GM12891 (cell line): ENCODE measurements around the gene SETD5.

ENCODE experiments used
- DNase-seq: peaks from one replicate; pipeline ENCODE4 v3.0.0; 2011; ENCODE audit warnings: low spot score; ENCODE audit not compliant: insufficient read length
- FAIRE-seq: peaks from 2 replicates; lab custom pipeline; 2011; peaks lifted over from hg19 to GRCh38; lab: Jason Lieb, UNC
- PAX5 ChIP-seq: IDR thresholded peaks from 2 replicates; pipeline ENCODE4 v1.6.1; 2011; ENCODE audit warnings: low read length, moderate library complexity, mild to moderate bottlenecking; ENCODE audit not compliant: insufficient read depth, severe bottlenecking
- POLR2A ChIP-seq: IDR thresholded peaks from 2 replicates; pipeline ENCODE4 v1.6.1; 2011; ENCODE audit warnings: low read depth, low read length, control low read depth
- POLR2AphosphoS5 ChIP-seq: IDR thresholded peaks from 2 replicates; pipeline ENCODE4 v1.6.1; 2011; ENCODE audit warnings: low read depth, low read length, control low read depth
- POU2F2 ChIP-seq: IDR thresholded peaks from 2 replicates; pipeline ENCODE4 v1.6.1; 2011; ENCODE audit warnings: low read depth, mild to moderate bottlenecking, control low read depth, low read length, moderate library complexity
- SPI1 ChIP-seq: IDR thresholded peaks from 2 replicates; pipeline ENCODE4 v1.6.1; 2011; ENCODE audit warnings: low read depth, low read length, control low read depth
- TAF1 ChIP-seq: IDR thresholded peaks from 2 replicates; pipeline ENCODE4 v1.6.1; 2011; ENCODE audit warnings: low read depth, low read length, control low read depth

The SETD5 gene

DNA sequence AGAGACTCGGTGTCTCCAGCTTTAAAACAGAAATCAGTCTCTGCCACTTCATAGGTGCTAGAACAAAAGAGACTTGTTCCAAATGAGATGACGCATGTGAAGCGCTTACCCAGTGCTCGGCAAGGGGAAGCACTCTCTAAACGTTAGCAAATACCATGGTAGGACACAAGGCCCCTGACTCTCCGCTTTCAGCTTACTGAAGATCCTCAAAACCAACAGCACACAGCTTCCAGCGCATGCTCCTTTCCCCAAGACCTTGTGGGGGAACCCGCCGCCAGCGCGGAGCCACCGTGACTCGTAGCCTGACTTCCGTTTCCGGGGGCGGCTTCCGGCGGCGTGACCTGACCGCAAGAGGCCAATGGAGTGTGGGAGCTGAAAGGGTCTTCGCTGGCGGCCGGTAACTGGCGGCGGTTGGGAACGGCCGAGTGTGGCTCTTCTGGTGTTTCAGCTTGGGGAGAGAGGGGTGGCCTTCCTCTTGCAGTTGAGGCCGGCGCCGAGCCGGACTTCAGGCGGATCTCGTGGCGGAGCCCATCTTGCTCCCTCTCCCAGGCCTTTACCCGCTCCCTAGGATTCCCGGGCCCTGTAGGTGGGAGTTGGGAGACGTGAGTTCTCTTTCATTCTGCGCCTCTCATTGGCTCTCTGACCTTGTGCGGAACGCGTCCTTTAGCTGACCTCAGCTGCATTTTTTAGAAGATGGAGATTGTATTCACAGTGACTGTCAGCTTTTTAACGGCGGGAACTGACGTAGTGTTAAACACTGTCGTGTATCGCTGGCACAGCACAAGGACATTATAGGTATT is 34.5 kb upstream of the SETD5 start, which contains the start of gene THUMPD3:
Gene THUMPD3 (plus strand): TSS at position 324 of the 800 bp plus-strand sequence. CDS start 2,015 bp downstream, outside the sequence.
- peak; percentile 72 for DNase-seq
- FAIRE-seq = peak; percentile 98
- peak; percentile 93 for TF ChIP-seq TAF1
- peak; percentile 41; the same call in 1 of the 2 replicates for TF ChIP-seq SPI1
- peak; percentile 38 for TF ChIP-seq PAX5
- TF ChIP-seq POLR2A = peak; percentile 94
- TF ChIP-seq POLR2AphosphoS5 = peak; percentile 95
- peak; percentile 77 for TF ChIP-seq POU2F2

DNA sequence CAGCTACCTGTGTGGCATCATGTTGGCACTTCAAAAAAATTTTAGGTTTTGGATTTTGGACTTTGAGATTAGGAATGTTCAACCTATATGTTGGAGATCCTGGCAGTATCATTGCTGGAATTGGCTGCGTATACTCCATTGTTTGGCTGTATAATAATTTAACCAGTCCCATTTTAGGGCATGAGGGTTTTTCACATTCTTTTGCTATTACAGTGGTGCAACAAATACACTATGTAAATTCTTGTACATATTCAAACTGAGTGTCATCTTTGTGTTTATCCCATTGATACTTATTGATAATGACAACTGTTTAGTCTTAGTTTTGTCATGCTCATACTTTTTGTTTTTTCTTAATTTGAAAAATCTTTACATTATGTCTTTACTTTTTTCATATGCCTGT is 27.9 kb upstream of the SETD5 start:
- TF ChIP-seq POLR2A (no peak), PAX5 (no peak), SPI1 (no peak), POU2F2 (no peak), TAF1 (no peak), POLR2AphosphoS5 (no peak)

DNA sequence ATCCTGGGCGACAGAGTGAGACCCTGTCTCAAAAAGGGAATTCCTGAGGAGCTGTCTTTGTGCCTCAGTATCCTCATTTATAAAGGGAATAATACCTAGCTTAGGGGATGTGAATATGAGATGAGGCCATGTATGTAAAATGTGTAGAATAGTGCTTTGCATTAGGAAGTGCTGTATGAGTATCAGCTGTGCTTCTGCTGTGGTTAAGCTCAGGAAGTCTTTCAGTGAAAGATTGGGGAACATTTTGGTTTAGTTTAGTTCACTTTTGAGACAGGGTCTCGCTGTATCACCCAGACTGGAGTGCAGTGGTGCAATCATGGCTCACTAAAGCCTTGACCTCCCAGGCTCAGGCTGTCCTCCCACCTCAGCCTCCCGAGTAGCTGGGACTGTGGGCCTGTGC is 23.9 kb upstream of the SETD5 start:
- no peak for FAIRE-seq
- no peak for DNase-seq
- TF ChIP-seq POLR2A = no peak
- no peak for TF ChIP-seq PAX5
- TF ChIP-seq TAF1 = no peak
- TF ChIP-seq POU2F2 = no peak

More for the DNA sequence above, 27.9 kb upstream of the SETD5 start:
- DNase-seq (no peak), FAIRE-seq (no peak)

DNA sequence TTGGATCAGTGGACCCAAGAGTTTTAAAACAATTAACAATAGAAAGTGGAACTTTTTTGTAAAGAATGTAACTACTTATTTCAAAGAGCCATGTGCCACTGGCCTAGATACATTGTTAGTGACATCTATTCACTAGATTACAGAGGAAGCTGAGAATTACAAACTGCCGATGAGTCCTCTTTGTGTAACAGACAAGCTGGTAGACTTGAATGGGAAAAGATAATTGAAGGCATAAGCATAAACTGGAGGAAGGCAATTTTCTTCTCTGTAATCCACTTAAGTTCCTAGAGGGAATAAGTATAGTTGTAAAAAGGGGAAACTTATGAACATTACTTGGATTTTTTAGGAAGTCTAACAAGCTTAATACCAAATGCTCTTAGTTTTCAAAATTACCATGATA is 19.4 kb upstream of the SETD5 start:
- DNase-seq = no peak
- no peak for FAIRE-seq
- TF ChIP-seq POLR2AphosphoS5 (no peak), TAF1 (no peak), POU2F2 (no peak), SPI1 (no peak), PAX5 (no peak), POLR2A (no peak)

DNA sequence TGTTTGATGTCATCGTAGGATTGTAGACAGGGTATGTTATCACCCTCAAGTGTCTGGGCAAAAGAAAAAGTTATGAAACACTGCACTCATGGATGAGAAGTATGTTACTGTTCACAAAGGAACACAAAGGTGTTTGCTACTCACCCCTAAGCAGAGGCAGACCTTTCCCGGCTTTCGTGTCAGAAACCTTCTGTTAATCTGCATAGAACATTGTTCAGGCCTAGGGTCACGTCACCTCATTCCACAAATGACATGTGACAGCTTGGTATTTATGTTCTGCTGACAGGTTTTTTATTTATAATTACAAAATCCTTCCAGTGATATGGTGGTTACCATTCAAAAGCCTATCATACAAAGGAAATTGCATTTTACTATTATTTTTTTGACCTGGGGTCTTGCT is 18.1 kb upstream of the SETD5 start:
- no peak for TF ChIP-seq PAX5
- no peak for TF ChIP-seq POLR2AphosphoS5
- no peak for TF ChIP-seq POU2F2
- TF ChIP-seq POLR2A = no peak
- TF ChIP-seq SPI1 = no peak
- no peak for TF ChIP-seq TAF1
- no peak for DNase-seq
- no peak for FAIRE-seq

DNA sequence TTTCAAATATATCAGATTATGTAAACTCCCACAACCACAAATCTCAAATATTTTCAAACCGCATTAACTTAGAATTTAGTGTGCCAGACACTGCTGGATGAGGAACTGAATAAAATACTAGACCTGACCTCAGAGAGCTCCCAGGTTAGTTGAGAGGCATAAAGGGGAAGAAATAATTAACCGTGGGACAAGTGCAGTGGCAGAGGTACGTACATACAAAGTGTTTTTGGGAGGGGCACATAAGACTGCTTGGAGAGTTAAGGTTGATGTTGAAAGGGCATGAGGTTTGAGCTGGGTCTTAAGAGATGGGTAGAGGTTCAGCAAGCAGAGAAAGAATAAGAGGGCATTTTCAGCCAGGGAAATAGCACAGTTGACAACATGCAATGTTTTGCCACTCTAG is 17.4 kb upstream of the SETD5 start:
- FAIRE-seq (no peak), DNase-seq (no peak)
- TF ChIP-seq POU2F2 (no peak), POLR2A (no peak), TAF1 (no peak), PAX5 (no peak), POLR2AphosphoS5 (no peak), SPI1 (no peak)

DNA sequence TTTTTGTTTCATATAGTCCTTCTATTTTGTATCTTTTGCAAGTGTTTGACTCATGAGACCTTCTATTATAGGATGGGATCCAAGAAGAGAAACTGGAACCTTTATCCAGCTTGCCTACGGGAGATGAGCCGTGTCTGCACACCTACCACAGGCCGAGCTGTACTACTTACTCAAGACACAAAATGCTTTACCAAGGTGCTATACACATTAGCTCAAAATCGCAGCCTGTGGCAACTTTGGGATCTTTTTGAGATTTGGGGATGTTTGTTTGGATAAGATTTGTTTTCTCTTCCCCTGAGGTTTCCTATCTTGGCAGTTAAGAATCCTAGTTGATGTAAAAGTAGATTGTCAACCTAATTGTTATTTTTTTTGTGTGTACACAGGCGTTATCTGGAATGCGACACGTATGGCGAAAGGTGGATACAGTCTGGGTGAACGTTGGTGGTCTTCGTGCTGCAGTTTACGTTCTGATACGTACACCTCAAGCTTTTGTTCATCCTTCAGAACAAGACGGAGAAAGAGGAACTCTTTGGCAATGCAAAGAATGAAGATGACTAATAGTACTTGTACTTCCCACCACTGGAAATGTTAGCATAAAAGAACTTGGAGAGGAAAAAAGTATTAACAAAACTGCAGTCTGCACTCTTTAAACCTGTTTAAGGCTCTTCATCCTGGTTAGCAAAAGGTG is 13.1 kb upstream of the SETD5 start:
- TF ChIP-seq TAF1 = no peak
- TF ChIP-seq PAX5 = no peak
- peak; percentile 32; the same call in 1 of the 2 replicates for TF ChIP-seq POLR2AphosphoS5
- TF ChIP-seq POLR2A = peak; percentile 50; the same call in 1 of the 2 replicates
- TF ChIP-seq SPI1 = 0 out of 2 replicates have a peak, but pooled peaks have one; percentile 4
- TF ChIP-seq POU2F2 = no peak
- FAIRE-seq = peak; percentile 5
- DNase-seq = no peak

DNA sequence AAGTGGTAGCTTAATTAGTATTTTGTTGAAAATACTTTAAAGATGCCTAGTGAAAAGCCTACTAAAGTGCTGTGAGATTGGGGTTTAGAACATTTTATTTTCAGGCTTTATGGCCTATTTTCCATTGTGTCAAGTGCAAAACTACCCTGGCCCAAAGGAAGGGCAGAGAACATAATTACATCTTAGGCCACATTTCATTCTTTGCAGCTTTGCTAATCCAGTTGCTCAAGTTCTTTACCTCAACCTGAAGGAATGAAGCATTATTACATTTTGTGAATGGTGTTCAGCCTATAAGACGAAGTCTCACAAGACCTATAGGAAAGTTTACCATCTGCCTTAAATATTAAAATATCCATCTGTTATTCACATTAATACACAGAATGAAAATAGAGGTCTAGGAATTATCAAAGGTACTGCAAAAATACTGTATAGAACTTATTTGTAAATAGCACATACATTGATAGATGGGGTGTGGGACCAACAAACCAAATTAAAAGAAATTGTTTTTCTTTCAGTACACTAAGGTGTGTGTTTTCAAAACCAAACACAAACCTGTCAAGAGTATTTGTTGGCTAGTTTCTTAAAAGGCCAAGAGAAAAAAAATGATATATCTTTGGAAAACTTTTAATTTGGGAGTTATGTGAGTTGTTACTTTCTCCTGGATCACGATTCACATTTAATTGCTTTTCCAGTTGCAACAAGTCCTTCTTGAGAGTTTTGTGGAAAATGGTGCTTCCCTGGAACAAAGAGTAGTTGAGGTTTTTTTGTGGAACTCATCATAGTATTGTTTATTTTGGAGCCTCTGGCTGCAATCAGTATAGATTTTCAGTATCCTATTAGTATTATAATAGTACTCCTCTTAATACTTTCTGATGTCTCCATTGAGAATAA is 12.0 kb upstream of the SETD5 start:
- TF ChIP-seq SPI1 (no peak), TAF1 (no peak), POU2F2 (no peak), POLR2A (peak; percentile 53; the same call in 1 of the 2 replicates), PAX5 (no peak)
- no peak for FAIRE-seq
- no peak for DNase-seq

DNA sequence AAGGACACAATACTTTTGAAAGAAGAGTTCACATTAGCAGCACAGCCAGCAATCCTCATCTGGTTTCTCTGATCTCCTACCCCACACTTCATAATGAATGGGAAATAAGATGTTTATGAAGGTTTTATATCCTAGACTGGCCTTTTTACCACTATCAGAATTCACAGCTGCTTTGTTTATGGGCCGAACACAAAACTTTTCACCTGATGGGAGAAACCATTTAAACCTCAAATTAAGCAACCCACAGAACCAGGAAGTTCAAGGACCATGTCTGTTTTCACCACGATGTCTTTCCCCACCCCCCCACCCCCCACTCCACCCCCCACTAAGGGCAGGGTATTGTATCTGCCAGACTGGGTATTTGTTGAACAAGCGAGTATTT is 11.3 kb upstream of the SETD5 start:
- FAIRE-seq = no peak
- no peak for DNase-seq
- 0 out of 2 replicates have a peak, but pooled peaks have one; percentile 8 for TF ChIP-seq POLR2A
- TF ChIP-seq SPI1 = no peak
